CD14-positive monocyte (primary cell): ENCODE data around the gene FGF4. TPM values are rescaled to one million over a fixed set of nuclear protein-coding genes. Genes with fewer than 3 reads are reported as not detected.

Source experiments
- DNase-seq, 3 donors: peaks; one replicate each; pipeline ENCODE4 v3.0.0-alpha.2; 2011 to 2022
- H2AFZ ChIP-seq: 2 replicates; pipeline ENCODE4 v1.6.0; 2012; ENCODE audit warnings: mild to moderate bottlenecking, low read depth, low read length, inconsistent platforms; ENCODE audit not compliant: insufficient read depth, poor library complexity, severe bottlenecking
- H3K27ac ChIP-seq, 2 donors: 1 replicate in 1 of 2; 2 replicates in 1 of 2; pipeline ENCODE4 v1.5.1; 2012 to 2013; ENCODE audit warnings: low read length in 2 of 2, control low read depth in 1 of 2, inconsistent platforms in 1 of 2, low read depth in 1 of 2, mild to moderate bottlenecking in 1 of 2
- H3K27me3 ChIP-seq, 2 donors: one replicate each; pipeline versions ENCODE4 v1.6.0 to v1.6.1; 2011 to 2013; ENCODE audit warnings: low read length in 2 of 2; ENCODE audit not compliant: control insufficient read depth in 2 of 2, insufficient read depth in 2 of 2
- H3K36me3 ChIP-seq, 2 donors: replicated peaks in 1 of 2; 1 replicate in 1 of 2; 2 replicates in 1 of 2; pipeline versions ENCODE4 v1.5.1 to v1.6.1; 2012 to 2013; ENCODE audit warnings: low read length in 2 of 2, control low read depth in 1 of 2, inconsistent platforms in 1 of 2, mild to moderate bottlenecking in 1 of 2; ENCODE audit not compliant: insufficient read depth in 2 of 2, control insufficient read depth in 1 of 2
- H3K4me1 ChIP-seq, 2 donors: 1 replicate in 1 of 2; 2 replicates in 1 of 2; pipeline versions ENCODE4 v1.5.1 to v1.6.1; 2012 to 2013; ENCODE audit warnings: low read length in 2 of 2, control low read depth in 1 of 2, inconsistent platforms in 1 of 2, mild to moderate bottlenecking in 1 of 2, moderate library complexity in 1 of 2; ENCODE audit not compliant: insufficient read depth in 2 of 2, control insufficient read depth in 1 of 2
- H3K4me2 ChIP-seq: replicated peaks from 2 replicates; pipeline ENCODE3; 2012; ENCODE audit warnings: low read length, moderate library complexity, mild to moderate bottlenecking; ENCODE audit not compliant: poor library complexity, severe bottlenecking; ENCODE audit errors: extremely low read depth
- H3K4me3 ChIP-seq, 3 experiments: fragments of 200-600 bp in 1 of 3; sonication (generic) in 1 of 3; replicated peaks in 1 of 3; 1 replicate in 2 of 3; 2 replicates in 1 of 3; pipeline ENCODE4 v1.5.1; 2011 to 2013; ENCODE audit warnings: low read length in 3 of 3, mild to moderate bottlenecking in 3 of 3, control low read depth in 2 of 3, low read depth in 2 of 3, inconsistent platforms in 1 of 3, moderate library complexity in 1 of 3
- H3K79me2 ChIP-seq: 2 replicates; pipeline ENCODE4 v1.6.0; 2012; ENCODE audit warnings: mild to moderate bottlenecking, control low read depth, inconsistent platforms, low read length, moderate library complexity; ENCODE audit not compliant: insufficient read depth
- H3K9ac ChIP-seq: 2 replicates; pipeline ENCODE4 v1.6.0; 2017; ENCODE audit warnings: low read length, mild to moderate bottlenecking; ENCODE audit not compliant: insufficient read depth, poor library complexity, severe bottlenecking
- H3K9me3 ChIP-seq, 2 donors: replicated peaks in 1 of 2; 1 replicate in 1 of 2; 2 replicates in 1 of 2; pipeline versions ENCODE4 v1.5.1 to v1.6.1; 2012 to 2013; ENCODE audit warnings: low read length in 2 of 2, control low read depth in 1 of 2; ENCODE audit not compliant: control insufficient read depth in 1 of 2, insufficient read depth in 1 of 2
- H4K20me1 ChIP-seq: 2 replicates; pipeline ENCODE4 v1.6.0; 2012; ENCODE audit warnings: mild to moderate bottlenecking, low read length, control low read depth, moderate library complexity; ENCODE audit not compliant: insufficient read depth
- H3K27ac Mint-ChIP-seq, 7 donors: one replicate each; pipeline ENCODE4 v1.8.0; 2020; ENCODE audit warnings: mild to moderate bottlenecking in 7 of 7, mixed read lengths in 7 of 7, moderate library complexity in 6 of 7, inconsistent platforms in 2 of 7
- H3K27me3 Mint-ChIP-seq, 3 donors: one replicate each; pipeline ENCODE4 v1.8.0; 2021 to 2022; ENCODE audit warnings: low read depth in 3 of 3, mild to moderate bottlenecking in 3 of 3, mixed read lengths in 3 of 3, moderate library complexity in 3 of 3, inconsistent platforms in 1 of 3
- H3K36me3 Mint-ChIP-seq, 2 donors: one replicate each; pipeline ENCODE4 v1.8.0; 2020; ENCODE audit warnings: mixed read lengths in 2 of 2, inconsistent platforms in 1 of 2, mild to moderate bottlenecking in 1 of 2
- H3K4me1 Mint-ChIP-seq: one replicate; pipeline ENCODE4 v1.8.0; 2020; ENCODE audit warnings: mild to moderate bottlenecking, mixed read lengths
- H3K4me3 Mint-ChIP-seq, 2 donors: one replicate each; pipeline ENCODE4 v1.8.0; 2020; ENCODE audit warnings: mild to moderate bottlenecking in 2 of 2, mixed read lengths in 2 of 2, moderate library complexity in 1 of 2
- H3K9me3 Mint-ChIP-seq, 7 donors: one replicate each; pipeline ENCODE4 v1.8.0; 2020 to 2022; ENCODE audit warnings: mixed read lengths in 7 of 7, mild to moderate bottlenecking in 6 of 7, moderate library complexity in 6 of 7, inconsistent platforms in 2 of 7
- WGBS: methylation state at CpG from one replicate; pipeline ENCODE4 v1.1.5; 2013; ENCODE audit warnings: missing lambda C conversion rate; ENCODE audit not compliant: insufficient coverage; 5-methylcytosine and 5-hydroxymethylcytosine counted together
- intact Hi-C, 2 donors: fragments of 100-400 bp; cut with micrococcal nuclease; formaldehyde crosslinking; loops; one replicate each; pipeline versions ENCODE4 v1.15.0 to v1.15.1; 2023
- polyA plus RNA-seq, 3 donors: library from polyadenylated mRNA; depleted of rRNA in 1 of 3; unstranded in 2 of 3; stranded (reverse) in 1 of 3; fragments of 300-500 nt in 2 of 3; fragments of >200 nt in 1 of 3; fragmentation: Illumina TruSeq in 2 of 3; gene quantifications; 1 replicate in 2 of 3; 2 replicates in 1 of 3; pipeline ENCODE4 v1.2.3, GENCODE V29; 2012 to 2021
- TF ChIP-seq, protein P1 (sequence below): fragments of 200-600 bp; IDR thresholded peaks from one replicate; pipeline ENCODE4 v1.8.0; 2022; ENCODE audit warnings: antibody characterized with exemption, mild to moderate bottlenecking

Gene FGF4
- polyA plus RNA-seq, 3 donors, result not detected

DNA sequence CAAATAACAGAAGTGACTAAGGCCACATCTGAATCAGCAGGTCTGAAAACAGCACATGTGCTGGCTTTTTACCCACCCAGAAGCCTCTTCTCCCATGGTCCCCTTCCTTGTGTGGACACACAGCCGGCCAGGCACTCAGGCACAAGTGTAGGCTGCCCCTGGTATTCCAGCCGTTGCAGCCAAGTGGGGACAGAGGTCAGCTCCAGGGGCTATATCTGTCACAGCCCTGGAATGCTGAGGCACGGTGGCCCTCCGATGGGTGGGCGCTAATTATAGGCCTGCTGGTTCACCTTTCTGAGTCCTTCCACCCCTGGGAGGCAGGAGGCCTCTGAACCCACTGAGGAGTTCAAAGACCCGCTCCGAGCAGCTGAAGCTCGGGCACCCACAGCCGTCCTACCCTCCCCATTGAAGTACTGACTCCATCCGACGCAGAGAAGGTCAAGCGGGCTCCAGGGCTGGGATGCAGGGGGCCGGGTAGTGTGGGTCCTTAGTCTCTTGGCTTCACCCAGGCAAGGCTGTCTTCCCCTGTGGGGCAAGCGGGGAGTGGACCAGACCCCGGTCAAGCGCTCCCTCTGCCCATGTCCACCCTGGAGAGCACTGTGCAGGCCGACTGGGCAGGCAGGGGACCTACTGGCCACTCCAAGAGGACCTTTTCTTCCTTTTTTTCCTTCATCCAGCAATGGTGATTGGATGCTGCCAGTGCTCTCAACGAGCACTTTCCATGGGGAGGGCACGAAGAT lies 29.8 kb upstream of the FGF4 start:
- TF ChIP-seq, protein P1, sequence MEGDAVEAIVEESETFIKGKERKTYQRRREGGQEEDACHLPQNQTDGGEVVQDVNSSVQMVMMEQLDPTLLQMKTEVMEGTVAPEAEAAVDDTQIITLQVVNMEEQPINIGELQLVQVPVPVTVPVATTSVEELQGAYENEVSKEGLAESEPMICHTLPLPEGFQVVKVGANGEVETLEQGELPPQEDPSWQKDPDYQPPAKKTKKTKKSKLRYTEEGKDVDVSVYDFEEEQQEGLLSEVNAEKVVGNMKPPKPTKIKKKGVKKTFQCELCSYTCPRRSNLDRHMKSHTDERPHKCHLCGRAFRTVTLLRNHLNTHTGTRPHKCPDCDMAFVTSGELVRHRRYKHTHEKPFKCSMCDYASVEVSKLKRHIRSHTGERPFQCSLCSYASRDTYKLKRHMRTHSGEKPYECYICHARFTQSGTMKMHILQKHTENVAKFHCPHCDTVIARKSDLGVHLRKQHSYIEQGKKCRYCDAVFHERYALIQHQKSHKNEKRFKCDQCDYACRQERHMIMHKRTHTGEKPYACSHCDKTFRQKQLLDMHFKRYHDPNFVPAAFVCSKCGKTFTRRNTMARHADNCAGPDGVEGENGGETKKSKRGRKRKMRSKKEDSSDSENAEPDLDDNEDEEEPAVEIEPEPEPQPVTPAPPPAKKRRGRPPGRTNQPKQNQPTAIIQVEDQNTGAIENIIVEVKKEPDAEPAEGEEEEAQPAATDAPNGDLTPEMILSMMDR, result no peak
- Mint-ChIP-seq H3K9me3 (peaks cover 0 to 3% (median 0%) of the 10 kb centered on the region in 7 donors), H3K4me3 (no peak overlapping the region), H3K27me3 (peaks cover 6 to 8% (median 6%) of the 10 kb centered on the region in 3 donors), H3K27ac (no peak overlapping the region), H3K4me1 (no peaks in the 10 kb centered on the region), H3K36me3 (no peaks in the 10 kb centered on the region)
- Histone ChIP-seq H3K9ac (no peak overlapping the region), H3K27ac (no peak overlapping the region), H4K20me1 (no peaks in the 10 kb centered on the region), H3K9me3 (peaks cover under 1 to 2% of the 10 kb centered on the region in 2 donors), H3K27me3 (no peaks in the 10 kb centered on the region), H3K4me2 (no peak overlapping the region), H3K36me3 (no peaks in the 10 kb centered on the region), H2AFZ (no peak overlapping the region), H3K4me3 (no peak overlapping the region), H3K4me1 (no peaks in the 10 kb centered on the region), H3K79me2 (no peaks in the 10 kb centered on the region)
- no peak for DNase-seq
- intact Hi-C loops, result loop anchor here in 1 of 2 donors (10.0 kb wide), 1 partner anchor 60 kb away; no protein-coding TSS in a partner anchor
- 76% methylated on average over 11 of the region's 19 CpGs for WGBS

- Histone ChIP-seq H3K4me3 (no peak overlapping the region), H2AFZ (no peak overlapping the region), H3K27ac (no peak overlapping the region), H3K36me3 (no peaks in the 10 kb centered on the region), H3K9ac (no peak overlapping the region), H3K9me3 (peaks cover 5 to 7% of the 10 kb centered on the region in 2 donors), H4K20me1 (no peaks in the 10 kb centered on the region), H3K4me1 (no peaks in the 10 kb centered on the region), H3K27me3 (no peaks in the 10 kb centered on the region), H3K79me2 (no peaks in the 10 kb centered on the region), H3K4me2 (no peak overlapping the region)
- no peak for DNase-seq
- H3K27me3 Mint-ChIP-seq, result peaks cover 3 to 6% (median 5%) of the 10 kb centered on the region in 3 donors
- peaks cover 2 to 7% (median 3%) of the 10 kb centered on the region in 7 donors for H3K9me3 Mint-ChIP-seq
- H3K36me3 Mint-ChIP-seq, result no peaks in the 10 kb centered on the region
- no peak overlapping the region for H3K4me3 Mint-ChIP-seq
- TF ChIP-seq, protein P1, result no peak
- intact Hi-C loops, result loop anchor here in 1 of 2 donors (10.0 kb wide), 1 partner anchor 59 kb away; no protein-coding TSS in a partner anchor
- H3K27ac Mint-ChIP-seq, result no peak overlapping the region
- H3K4me1 Mint-ChIP-seq, result no peaks in the 10 kb centered on the region
These were observed 28.6 kb upstream of the FGF4 start for GRCh38 chr11:69803604-69804218.
